ENCODE measurements around the gene FBXL3. TPM values are rescaled to one million over a fixed set of nuclear protein-coding genes. Genes with fewer than 3 reads are reported as not detected.

The FBXL3 gene
- polyA plus RNA-seq, 1 donor (not counting 4 experiments of a cell fraction or from before 2014, with no cell fraction given), result 25.4 TPM

- Histone ChIP-seq H3K9me3 (ENCODE audit: control insufficient read depth, low read depth, low read length) (no peaks in the 10 kb centered on the region), H3K9ac (ENCODE audit: control insufficient read depth, extremely low read depth, insufficient read depth, low read length) (no peak overlapping the region), H3K79me2 (ENCODE audit: control insufficient read depth, insufficient read depth, low read length) (peaks cover 8% of the 10 kb centered on the region), H3K9me1 (ENCODE audit: control insufficient read depth, extremely low read depth, insufficient read depth, low read length) (no peaks in the 10 kb centered on the region), H3K36me3 (ENCODE audit: control insufficient read depth in 2 of 2, extremely low read depth in 1 of 2, insufficient read depth in 2 of 2, low read length in 2 of 2) (peaks cover 7 to 11% of the 10 kb centered on the region in 2 experiments), H3K27me3 (ENCODE audit: control insufficient read depth, extremely low read depth, insufficient read depth, low read length) (no peaks in the 10 kb centered on the region), H3K27ac (ENCODE audit: control insufficient read depth, insufficient read depth, low read length) (no peak overlapping the region), H3K4me3 (ENCODE audit: control insufficient read depth in 2 of 3, extremely low read depth in 1 of 3, insufficient read depth in 2 of 3, low read depth in 1 of 3, low read length in 3 of 3) (no peak overlapping the region), H3K4me2 (ENCODE audit: control insufficient read depth, extremely low read depth, insufficient read depth, low read depth, low read length) (no peak overlapping the region), H3K4me1 (ENCODE audit: control insufficient read depth, extremely low read depth, insufficient read depth, low read length) (no peaks in the 10 kb centered on the region), H2AFZ (ENCODE audit: control insufficient read depth, low read length) (no peak overlapping the region), H4K20me1 (ENCODE audit: control insufficient read depth, extremely low read depth, insufficient read depth, low read length) (no peaks in the 10 kb centered on the region)
- dilution Hi-C loops (cut with MboI; ENCODE audit: extremely low pct_ligation_motif_present, low sequenced_read_pairs), result no loop called here
- no peak for TF ChIP-seq EZH2 (IDR thresholded peaks at IDR 0.05; ENCODE audit: low read length)
- TF ChIP-seq, protein P1, sequence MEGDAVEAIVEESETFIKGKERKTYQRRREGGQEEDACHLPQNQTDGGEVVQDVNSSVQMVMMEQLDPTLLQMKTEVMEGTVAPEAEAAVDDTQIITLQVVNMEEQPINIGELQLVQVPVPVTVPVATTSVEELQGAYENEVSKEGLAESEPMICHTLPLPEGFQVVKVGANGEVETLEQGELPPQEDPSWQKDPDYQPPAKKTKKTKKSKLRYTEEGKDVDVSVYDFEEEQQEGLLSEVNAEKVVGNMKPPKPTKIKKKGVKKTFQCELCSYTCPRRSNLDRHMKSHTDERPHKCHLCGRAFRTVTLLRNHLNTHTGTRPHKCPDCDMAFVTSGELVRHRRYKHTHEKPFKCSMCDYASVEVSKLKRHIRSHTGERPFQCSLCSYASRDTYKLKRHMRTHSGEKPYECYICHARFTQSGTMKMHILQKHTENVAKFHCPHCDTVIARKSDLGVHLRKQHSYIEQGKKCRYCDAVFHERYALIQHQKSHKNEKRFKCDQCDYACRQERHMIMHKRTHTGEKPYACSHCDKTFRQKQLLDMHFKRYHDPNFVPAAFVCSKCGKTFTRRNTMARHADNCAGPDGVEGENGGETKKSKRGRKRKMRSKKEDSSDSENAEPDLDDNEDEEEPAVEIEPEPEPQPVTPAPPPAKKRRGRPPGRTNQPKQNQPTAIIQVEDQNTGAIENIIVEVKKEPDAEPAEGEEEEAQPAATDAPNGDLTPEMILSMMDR (optimal IDR thresholded peaks at IDR 0.05 in 1 of 3, IDR thresholded peaks at IDR 0.05 in 1 of 3, conservative IDR thresholded peaks at IDR 0.05 in 1 of 3; ENCODE audit: extremely low read depth in 1 of 3, insufficient read depth in 2 of 3, low read length in 3 of 3), result no peak
- DNase-seq (ENCODE audit: low read depth, low spot score) (no peak), FAIRE-seq (no peak)
Observed at GRCh38 chr13:77001963-77002587, 24.9 kb downstream of the FBXL3 start.

GRCh38 chr13:77001540-77001939, 25.4 kb downstream of the FBXL3 start:
- no peak overlapping the region for H3K9ac ChIP-seq (ENCODE audit: control insufficient read depth, extremely low read depth, insufficient read depth, low read length)
- H3K9me3 ChIP-seq (ENCODE audit: control insufficient read depth, low read depth, low read length), result no peaks in the 10 kb centered on the region
- no peak overlapping the region for H3K4me3 ChIP-seq (ENCODE audit: control insufficient read depth in 2 of 3, extremely low read depth in 1 of 3, insufficient read depth in 2 of 3, low read depth in 1 of 3, low read length in 3 of 3)
- H4K20me1 ChIP-seq (ENCODE audit: control insufficient read depth, extremely low read depth, insufficient read depth, low read length), result no peaks in the 10 kb centered on the region
- H2AFZ ChIP-seq (ENCODE audit: control insufficient read depth, low read length), result no peak overlapping the region
- peaks cover 5% of the 10 kb centered on the region for H3K79me2 ChIP-seq (ENCODE audit: control insufficient read depth, insufficient read depth, low read length)
- FAIRE-seq (peak; percentile 23), DNase-seq (ENCODE audit: low read depth, low spot score) (no peak)
- no peaks in the 10 kb centered on the region for H3K27me3 ChIP-seq (ENCODE audit: control insufficient read depth, extremely low read depth, insufficient read depth, low read length)
- dilution Hi-C loops (cut with MboI; ENCODE audit: extremely low pct_ligation_motif_present, low sequenced_read_pairs), result no loop called here
- H3K4me2 ChIP-seq (ENCODE audit: control insufficient read depth, extremely low read depth, insufficient read depth, low read depth, low read length), result no peak overlapping the region
- peaks cover 7 to 11% of the 10 kb centered on the region in 2 experiments for H3K36me3 ChIP-seq (ENCODE audit: control insufficient read depth in 2 of 2, extremely low read depth in 1 of 2, insufficient read depth in 2 of 2, low read length in 2 of 2)
- no peak for TF ChIP-seq EZH2 (IDR thresholded peaks at IDR 0.05; ENCODE audit: low read length)
- TF ChIP-seq, protein P1 (optimal IDR thresholded peaks at IDR 0.05 in 1 of 3, IDR thresholded peaks at IDR 0.05 in 1 of 3, conservative IDR thresholded peaks at IDR 0.05 in 1 of 3; ENCODE audit: extremely low read depth in 1 of 3, insufficient read depth in 2 of 3, low read length in 3 of 3), result no peak
- H3K9me1 ChIP-seq (ENCODE audit: control insufficient read depth, extremely low read depth, insufficient read depth, low read length), result no peaks in the 10 kb centered on the region
- no peaks in the 10 kb centered on the region for H3K4me1 ChIP-seq (ENCODE audit: control insufficient read depth, extremely low read depth, insufficient read depth, low read length)
- H3K27ac ChIP-seq (ENCODE audit: control insufficient read depth, insufficient read depth, low read length), result no peak overlapping the region
